Endometrial microvascular endothelial cells (primary cell): ENCODE measurements around the gene NUP85. TPM values are rescaled to one million over a fixed set of nuclear protein-coding genes. Genes with fewer than 3 reads are reported as not detected.

Source experiments
- in situ Hi-C: cut with HindIII; loops from 2 replicates; pipeline ENCODE4 v1.10.0; 2017; ENCODE audit warnings: low sequenced_read_pairs, low pct_unique_long_range_greater_than_20kb; ENCODE audit errors: inconsistent ontology term
- total RNA-seq: library from RNA; depleted of rRNA; stranded (reverse); fragments of >200 nt; gene quantifications from one replicate; pipeline ENCODE4 v1.2.3, GENCODE V29; 2015; ENCODE audit errors: inconsistent ontology term

Gene NUP85
- total RNA-seq, 1 donor from 2014 or later, result 66.9 TPM

GRCh38 chr17:75285123-75285522 lies 79.6 kb downstream of the NUP85 start:
- in situ Hi-C loops, result no loop called here

Other genes starting within 250 kb of the NUP85 start
- 5.2 TPM for gene HID1, start 232.9 kb upstream of the NUP85 start, total RNA-seq
- 15.1 TPM for gene CDR2L, start 218.0 kb upstream of the NUP85 start, total RNA-seq
- 57.1 TPM for gene MRPL58, start 193.0 kb upstream of the NUP85 start, total RNA-seq
- 296 TPM for gene ATP5PD, start 158.7 kb upstream of the NUP85 start, total RNA-seq
- gene KCTD2, start 158.5 kb upstream of the NUP85 start, total RNA-seq, result 21.4 TPM
- gene SLC16A5, start 117.7 kb upstream of the NUP85 start, total RNA-seq, result 4.3 TPM
- 4.2 TPM for gene ARMC7, start 95.7 kb upstream of the NUP85 start, total RNA-seq
- 47.2 TPM for gene NT5C, start 73.9 kb upstream of the NUP85 start, total RNA-seq
- 432 TPM for gene JPT1, start 51.2 kb upstream of the NUP85 start, total RNA-seq
- gene SUMO2, start 22.7 kb upstream of the NUP85 start, total RNA-seq, result 83.1 TPM
- gene GGA3, start 55.9 kb downstream of the NUP85 start, total RNA-seq, result 31.9 TPM
- gene MRPS7, start 56.2 kb downstream of the NUP85 start, total RNA-seq, result 56.1 TPM
- 22.9 TPM for gene MIF4GD, start 65.6 kb downstream of the NUP85 start, total RNA-seq
- 27.9 TPM for gene SLC25A19, start 83.8 kb downstream of the NUP85 start, total RNA-seq
- gene GRB2, start 200.0 kb downstream of the NUP85 start, total RNA-seq, result 81.3 TPM